Testis (tissue), 2 donors: ENCODE results near the gene CELSR1.

Experiments
- CTCF ChIP-seq, 3 experiments: fragments of 450-650 bp in 2 of 3; fragments of 200-600 bp in 1 of 3; sonication (generic) in 1 of 3; IDR thresholded peaks; one replicate each; pipeline ENCODE4 v1.5.1; 2016 to 2019; ENCODE audit warnings: antibody characterized with exemption in 3 of 3, mild to moderate bottlenecking in 2 of 3, moderate library complexity in 1 of 3
- POLR2A ChIP-seq: fragments of 450-650 bp; IDR thresholded peaks from one replicate; pipeline ENCODE4 v1.6.1; 2017; ENCODE audit warnings: antibody characterized with exemption, mild to moderate bottlenecking, moderate library complexity

- TF ChIP-seq CTCF (IDR thresholded peaks at IDR 0.05) (no peak), POLR2A (no peak)
These were observed 158.9 kb downstream of the CELSR1 start for GRCh38 chr22:46378426-46379065.
